ENCODE data around the gene CDS2.

CDS2 gene

GRCh38 chr20:5154543-5154925, 27.7 kb downstream of the CDS2 start:
- DNase-seq, result no peak

- no peak for DNase-seq
Measured at GRCh38 chr20:5155404-5155803, 28.6 kb downstream of the CDS2 start.

GRCh38 chr20:5156675-5157448, 30.1 kb downstream of the CDS2 start:
- DNase-seq, result no peak

GRCh38 chr20:5159928-5160327, 33.1 kb downstream of the CDS2 start:
- DNase-seq, result no peak

- DNase-seq, result no peak
Measured at GRCh38 chr20:5160882-5161281, 34.1 kb downstream of the CDS2 start.

- DNase-seq, result no peak
Measured at GRCh38 chr20:5161536-5162164, 34.8 kb downstream of the CDS2 start.

- peak; percentile 19 for DNase-seq
Measured at GRCh38 chr20:5164645-5165625, 38.1 kb downstream of the CDS2 start.

- peak; percentile 91 for DNase-seq
Measured at GRCh38 chr20:5168651-5169396, 42.0 kb downstream of the CDS2 start.

GRCh38 chr20:5170341-5170740, 43.5 kb downstream of the CDS2 start:
- DNase-seq, result peak; percentile 11

GRCh38 chr20:5171064-5171789, 44.4 kb downstream of the CDS2 start:
- peak; percentile 36 for DNase-seq

GRCh38 chr20:5171790-5172164, 45.0 kb downstream of the CDS2 start:
- no peak for DNase-seq

- DNase-seq, result no peak
Measured at GRCh38 chr20:5172167-5172601, 45.4 kb downstream of the CDS2 start.

- DNase-seq, result no peak
Measured at GRCh38 chr20:5172903-5173463, 46.2 kb downstream of the CDS2 start.

GRCh38 chr20:5173751-5174150, 46.9 kb downstream of the CDS2 start:
- no peak for DNase-seq

GRCh38 chr20:5177071-5177470, 50.3 kb downstream of the CDS2 start:
- DNase-seq, result no peak

GRCh38 chr20:5178046-5178445, 51.2 kb downstream of the CDS2 start:
- DNase-seq, result no peak

GRCh38 chr20:5180421-5180820, 53.6 kb downstream of the CDS2 start:
- DNase-seq, result no peak

GRCh38 chr20:5180933-5181332, 54.1 kb downstream of the CDS2 start:
- no peak for DNase-seq

- peak; percentile 52 for DNase-seq
Measured at GRCh38 chr20:5181492-5181891, 54.7 kb downstream of the CDS2 start.

GRCh38 chr20:5181958-5182357, 55.1 kb downstream of the CDS2 start:
- no peak for DNase-seq

GRCh38 chr20:5182615-5183254, 55.9 kb downstream of the CDS2 start:
- no peak for DNase-seq

Measured in NCI-H69 (cell line).